ENCODE data around the gene FGR. TPM values are rescaled to one million over a fixed set of nuclear protein-coding genes. Genes with fewer than 3 reads are reported as not detected.

The FGR gene
- total RNA-seq, 1 donor from 2014 or later, result not detected

- Mint-ChIP-seq H3K9me3 (no peaks in the 10 kb centered on the region), H3K4me1 (peaks cover 21% of the 10 kb centered on the region), H3K4me3 (no peak overlapping the region), H3K36me3 (peaks cover 3% of the 10 kb centered on the region), H3K27ac (no peak overlapping the region), H3K27me3 (ENCODE audit: insufficient read depth, low read depth) (no peaks in the 10 kb centered on the region)
- no peak for DNase-seq (ENCODE audit: low spot score)
- Histone ChIP-seq H2AFZ (replicated peaks) (no peak overlapping the region), H3K27ac (peak overlapping the region; percentile 10), H3K9me3 (ENCODE audit: low read depth) (no peaks in the 10 kb centered on the region), H3K4me3 (no peak overlapping the region), H3F3A (ENCODE audit: low read depth) (peaks cover 8% of the 10 kb centered on the region), H3K79me2 (ENCODE audit: low read depth) (peaks cover 100% of the 10 kb centered on the region), H3K9ac (no peak overlapping the region), H3K4me1 (peaks cover 46% of the 10 kb centered on the region), H3K4me2 (no peak overlapping the region), H3K27me3 (no peaks in the 10 kb centered on the region), H3K36me3 (no peaks in the 10 kb centered on the region), H4K20me1 (ENCODE audit: low read depth) (peaks cover 100% of the 10 kb centered on the region)
- TF ChIP-seq EZH2 (IDR thresholded peaks at IDR 0.05), result no peak
- no peak for TF ChIP-seq CTCF (IDR thresholded peaks at IDR 0.05)
- no peak for TF ChIP-seq EZH2phosphoT487 (IDR thresholded peaks at IDR 0.05)
Measured at GRCh38 chr1:27588256-27589232, 46.4 kb downstream of the FGR start.

DNA sequence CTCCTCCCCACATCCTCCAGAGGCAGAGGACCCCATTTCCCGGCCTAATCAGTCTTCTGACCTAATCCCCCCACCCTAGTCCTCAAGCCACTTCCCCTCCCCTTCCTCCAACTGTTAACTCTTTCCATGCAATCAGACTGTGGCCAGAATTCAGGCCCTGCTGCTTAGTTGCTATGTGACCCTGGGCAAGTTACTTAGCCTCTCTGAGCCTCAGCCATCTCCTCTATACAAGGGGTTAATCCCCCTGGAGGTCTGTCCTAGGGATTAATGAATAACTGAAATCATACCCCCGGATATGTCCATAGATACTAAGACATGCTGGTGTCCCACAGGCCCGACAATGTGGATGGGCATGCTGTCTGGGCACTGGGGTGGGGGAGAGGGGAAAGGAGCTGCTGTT lies 49.3 kb downstream of the FGR start:
- H2AFZ ChIP-seq (replicated peaks), result no peak overlapping the region
- no peaks in the 10 kb centered on the region for H3K36me3 ChIP-seq
- Mint-ChIP-seq H3K27me3 (ENCODE audit: insufficient read depth, low read depth) (peaks cover 7% of the 10 kb centered on the region), H3K9me3 (no peaks in the 10 kb centered on the region), H3K4me3 (no peak overlapping the region), H3K4me1 (peaks cover 23% of the 10 kb centered on the region), H3K27ac (no peak overlapping the region), H3K36me3 (peaks cover 19% of the 10 kb centered on the region)
- H3K4me1 ChIP-seq, result peaks cover 21% of the 10 kb centered on the region
- peaks cover 100% of the 10 kb centered on the region for H3K79me2 ChIP-seq (ENCODE audit: low read depth)
- no peak overlapping the region for H3K27ac ChIP-seq
- no peaks in the 10 kb centered on the region for H3K9me3 ChIP-seq (ENCODE audit: low read depth)
- no peaks in the 10 kb centered on the region for H3K27me3 ChIP-seq
- H3F3A ChIP-seq (ENCODE audit: low read depth), result no peaks in the 10 kb centered on the region
- TF ChIP-seq EZH2 (IDR thresholded peaks at IDR 0.05), result no peak
- TF ChIP-seq CTCF (IDR thresholded peaks at IDR 0.05), result no peak
- TF ChIP-seq EZH2phosphoT487 (IDR thresholded peaks at IDR 0.05), result no peak
- peaks cover 100% of the 10 kb centered on the region for H4K20me1 ChIP-seq (ENCODE audit: low read depth)
- no peak overlapping the region for H3K9ac ChIP-seq
- H3K4me3 ChIP-seq, result no peak overlapping the region
- DNase-seq (ENCODE audit: low spot score), result no peak
- no peak overlapping the region for H3K4me2 ChIP-seq

GRCh38 chr1:27584453-27584852 lies 50.5 kb downstream of the FGR start:
- Histone ChIP-seq H3K36me3 (no peaks in the 10 kb centered on the region), H3K27ac (no peak overlapping the region), H3K9me3 (ENCODE audit: low read depth) (no peaks in the 10 kb centered on the region), H3K4me2 (no peak overlapping the region), H3F3A (ENCODE audit: low read depth) (peaks cover 4% of the 10 kb centered on the region), H4K20me1 (ENCODE audit: low read depth) (peaks cover 100% of the 10 kb centered on the region), H2AFZ (replicated peaks) (no peak overlapping the region), H3K79me2 (ENCODE audit: low read depth) (peaks cover 100% of the 10 kb centered on the region), H3K9ac (no peak overlapping the region), H3K4me1 (peaks cover 11% of the 10 kb centered on the region), H3K27me3 (no peaks in the 10 kb centered on the region), H3K4me3 (no peak overlapping the region)
- no peak for TF ChIP-seq EZH2 (IDR thresholded peaks at IDR 0.05)
- TF ChIP-seq EZH2phosphoT487 (IDR thresholded peaks at IDR 0.05), result no peak
- TF ChIP-seq CTCF (IDR thresholded peaks at IDR 0.05), result no peak
- DNase-seq (ENCODE audit: low spot score), result no peak
- H3K27me3 Mint-ChIP-seq (ENCODE audit: insufficient read depth, low read depth), result peaks cover 7% of the 10 kb centered on the region
- H3K27ac Mint-ChIP-seq, result no peak overlapping the region
- peaks cover 19% of the 10 kb centered on the region for H3K36me3 Mint-ChIP-seq
- no peak overlapping the region for H3K4me3 Mint-ChIP-seq
- H3K4me1 Mint-ChIP-seq, result peaks cover 23% of the 10 kb centered on the region
- no peaks in the 10 kb centered on the region for H3K9me3 Mint-ChIP-seq
